Coronary artery (tissue), 2 donors: Measurements from ENCODE around the gene COMP.

Source experiments
- DNase-seq: peaks from one replicate; pipeline ENCODE4 v3.0.0-alpha.2; 2017; ENCODE audit warnings: low spot score
- H3K27ac ChIP-seq, 2 donors: fragments of 200-600 bp; sonication (generic); one replicate each; pipeline ENCODE4 v1.5.1; 2016 to 2019
- H3K4me3 ChIP-seq: fragments of 200-600 bp; sonication (generic); 2 replicates; pipeline ENCODE4 v1.5.1; 2016; ENCODE audit warnings: mild to moderate bottlenecking, moderate library complexity
- TF ChIP-seq, protein P1 (sequence below): fragments of 200-600 bp; sonication (generic); IDR thresholded peaks from one replicate; pipeline ENCODE4 v1.5.1; 2019; ENCODE audit warnings: antibody characterized with exemption

Gene COMP

GRCh38 chr19:18789422-18789869 lies 1.7 kb downstream of the COMP start:
- H3K4me3 ChIP-seq: peak overlapping the region; percentile 70

DNA sequence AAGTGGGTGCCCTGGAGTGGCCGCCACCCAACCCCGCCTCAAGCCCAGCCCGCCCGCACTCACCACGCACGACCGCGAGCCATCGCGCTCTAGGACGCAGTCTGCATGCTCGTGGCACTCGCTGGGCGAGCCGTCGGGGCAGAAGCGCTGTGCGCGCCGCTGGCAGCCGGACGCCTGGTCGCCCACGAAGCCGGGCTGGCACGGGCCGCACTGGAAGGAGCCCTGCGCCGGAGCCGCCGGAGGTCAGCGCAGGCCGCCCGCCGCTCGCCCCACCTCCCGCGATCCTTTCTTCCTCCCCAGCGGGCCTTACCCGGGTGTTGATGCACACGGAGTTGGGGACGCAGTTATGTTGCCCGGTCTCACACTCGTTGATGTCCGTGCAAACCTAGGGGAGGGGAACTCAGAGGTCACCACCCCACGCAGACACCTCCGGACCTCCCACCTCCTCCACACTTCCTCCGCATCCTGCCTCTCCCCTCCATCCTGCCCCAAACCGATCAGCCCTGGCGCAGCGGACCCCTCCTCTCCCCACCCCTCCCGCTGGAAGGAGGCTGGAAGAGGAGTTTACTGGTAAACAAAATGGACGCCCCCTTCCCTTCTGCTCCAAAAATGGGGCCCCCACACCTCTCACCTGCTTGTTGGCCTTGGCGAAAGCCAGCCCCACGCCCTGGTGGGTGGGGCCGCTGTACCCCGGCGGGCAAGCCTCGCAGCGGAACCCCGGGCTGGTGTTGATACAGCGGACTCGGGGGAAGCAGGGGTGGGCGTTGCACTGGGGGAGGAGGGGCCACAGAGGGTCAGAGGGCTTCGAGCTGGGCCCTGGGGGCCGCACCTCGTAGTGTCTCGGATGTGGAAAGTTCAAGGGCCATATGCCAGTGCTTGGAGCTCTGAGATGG lies 2.3 kb downstream of the COMP start:
- Histone ChIP-seq H3K27ac (no peak overlapping the region), H3K4me3 (peak overlapping the region; percentile 70)
- no peak for DNase-seq
- TF ChIP-seq, protein P1, sequence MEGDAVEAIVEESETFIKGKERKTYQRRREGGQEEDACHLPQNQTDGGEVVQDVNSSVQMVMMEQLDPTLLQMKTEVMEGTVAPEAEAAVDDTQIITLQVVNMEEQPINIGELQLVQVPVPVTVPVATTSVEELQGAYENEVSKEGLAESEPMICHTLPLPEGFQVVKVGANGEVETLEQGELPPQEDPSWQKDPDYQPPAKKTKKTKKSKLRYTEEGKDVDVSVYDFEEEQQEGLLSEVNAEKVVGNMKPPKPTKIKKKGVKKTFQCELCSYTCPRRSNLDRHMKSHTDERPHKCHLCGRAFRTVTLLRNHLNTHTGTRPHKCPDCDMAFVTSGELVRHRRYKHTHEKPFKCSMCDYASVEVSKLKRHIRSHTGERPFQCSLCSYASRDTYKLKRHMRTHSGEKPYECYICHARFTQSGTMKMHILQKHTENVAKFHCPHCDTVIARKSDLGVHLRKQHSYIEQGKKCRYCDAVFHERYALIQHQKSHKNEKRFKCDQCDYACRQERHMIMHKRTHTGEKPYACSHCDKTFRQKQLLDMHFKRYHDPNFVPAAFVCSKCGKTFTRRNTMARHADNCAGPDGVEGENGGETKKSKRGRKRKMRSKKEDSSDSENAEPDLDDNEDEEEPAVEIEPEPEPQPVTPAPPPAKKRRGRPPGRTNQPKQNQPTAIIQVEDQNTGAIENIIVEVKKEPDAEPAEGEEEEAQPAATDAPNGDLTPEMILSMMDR: no peak

More at GRCh38 chr19:18789422-18789869, 1.7 kb downstream of the COMP start:
- H3K27ac ChIP-seq: peak overlapping the region in 1 of 2 donors; percentile 28
- TF ChIP-seq, protein P1: no peak
- DNase-seq: no peak

GRCh38 chr19:18785179-18786124 lies 5.7 kb downstream of the COMP start:
- TF ChIP-seq, protein P1: no peak
- Histone ChIP-seq H3K4me3 (peak overlapping the region; percentile 54), H3K27ac (peak overlapping the region in 1 of 2 donors; percentile 48)
- no peak for DNase-seq

DNA sequence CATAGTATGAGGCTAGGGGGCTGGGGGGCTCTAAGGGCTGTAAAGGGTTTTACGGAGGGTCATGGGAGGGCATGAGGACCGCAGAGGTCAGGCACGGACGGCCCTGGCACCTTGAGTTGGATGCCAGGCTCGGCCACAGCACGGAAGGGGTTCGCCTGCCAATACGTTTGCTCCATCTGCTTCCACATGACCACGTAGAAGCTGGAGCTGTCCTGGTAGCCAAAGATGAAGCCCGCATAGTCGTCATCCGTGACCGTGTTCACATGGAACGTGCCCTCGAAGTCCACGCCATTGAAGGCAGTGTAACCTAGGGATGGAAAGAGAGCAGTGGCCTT lies 6.4 kb downstream of the COMP start:
- H3K27ac ChIP-seq: peak overlapping the region in 1 of 2 donors; percentile 48
- H3K4me3 ChIP-seq: no peak overlapping the region
- TF ChIP-seq, protein P1: no peak
- no peak for DNase-seq

- peak overlapping the region in 1 of 2 donors; percentile 48 for H3K27ac ChIP-seq
- no peak for DNase-seq
- TF ChIP-seq, protein P1: no peak
- no peak overlapping the region for H3K4me3 ChIP-seq
Measured at GRCh38 chr19:18783958-18784785, 6.9 kb downstream of the COMP start.

GRCh38 chr19:18782559-18783225 lies 8.4 kb downstream of the COMP start:
- TF ChIP-seq, protein P1: no peak
- H3K27ac ChIP-seq: no peak overlapping the region
- no peak overlapping the region for H3K4me3 ChIP-seq
- no peak for DNase-seq
